CMK (cell line): ENCODE data around the gene KCNT2.
"Not testable (repeated sequence)": the region's sequence is repeated elsewhere in the genome, so short reads cannot be mapped to it uniquely, and the experiment has no call there.

Experiments
- DNase-seq: peaks from one replicate; pipeline ENCODE4 v3.0.0-alpha.2; 2010; ENCODE audit warnings: low read depth

The KCNT2 gene

GRCh38 chr1:196312739-196313138 is 295.5 kb downstream of the KCNT2 start:
- DNase-seq: no peak

DNA sequence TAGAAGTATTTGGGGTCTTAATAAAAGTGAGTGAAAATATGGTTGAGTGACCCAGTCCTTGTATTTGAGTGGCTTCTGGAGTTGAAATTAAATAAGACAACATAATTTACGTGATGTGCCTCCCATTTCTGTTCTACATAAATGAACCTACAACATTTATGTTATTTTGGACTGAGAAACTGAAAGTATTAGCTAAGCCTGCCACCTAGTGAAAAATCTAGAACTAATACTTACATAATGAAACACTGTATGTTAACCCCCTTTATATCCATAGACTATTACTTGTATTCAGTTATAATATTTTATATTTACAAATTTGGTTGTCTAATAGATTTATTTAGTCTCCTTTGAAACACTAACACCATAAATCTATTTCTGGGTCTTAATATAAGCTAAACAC is 298.9 kb downstream of the KCNT2 start:
- no peak for DNase-seq

DNA sequence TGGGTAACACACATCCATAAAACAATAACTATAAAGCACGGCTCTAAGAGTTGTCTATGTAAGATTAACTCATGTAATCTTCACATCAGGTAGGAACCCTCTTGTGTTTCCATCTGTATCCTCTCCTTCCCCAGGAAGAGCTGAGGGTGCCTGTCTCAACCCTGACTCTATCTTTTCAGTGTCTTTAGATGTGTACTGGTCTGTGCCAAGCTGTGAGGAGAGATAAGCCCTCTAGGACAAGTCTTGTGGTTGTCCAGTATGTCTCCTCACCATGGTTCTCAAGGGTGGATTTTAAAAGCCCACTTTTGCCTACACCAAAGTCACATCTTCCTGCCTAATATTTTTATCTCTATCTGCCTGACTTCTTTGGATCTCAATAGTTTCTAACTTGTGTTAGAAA is 300.1 kb downstream of the KCNT2 start:
- peak; percentile 89 for DNase-seq

- no peak for DNase-seq
Measured at GRCh38 chr1:196306421-196306820, 301.8 kb downstream of the KCNT2 start.

GRCh38 chr1:196305216-196305615 is 303.0 kb downstream of the KCNT2 start:
- DNase-seq: no peak

GRCh38 chr1:196302981-196303380 is 305.3 kb downstream of the KCNT2 start:
- no peak for DNase-seq

DNA sequence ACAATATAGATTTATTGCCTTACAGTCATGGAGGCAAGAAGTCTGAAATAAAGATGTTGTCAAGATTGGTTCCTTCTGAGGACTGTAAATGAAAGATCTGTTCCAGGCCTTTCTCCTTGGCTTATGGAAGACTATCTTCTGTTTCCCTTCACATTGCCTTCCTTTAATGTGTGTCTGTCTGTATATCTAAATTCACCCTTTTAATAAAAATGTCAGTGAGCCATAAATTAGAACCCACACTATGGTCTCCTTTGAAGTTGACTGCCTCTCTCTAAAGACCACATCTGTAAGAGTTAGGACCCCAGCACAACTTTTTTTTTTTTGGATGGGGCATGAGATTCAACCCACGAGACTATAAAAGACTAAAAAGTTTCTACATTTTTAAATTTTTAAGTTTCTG is 305.8 kb downstream of the KCNT2 start:
- DNase-seq: no peak

DNA sequence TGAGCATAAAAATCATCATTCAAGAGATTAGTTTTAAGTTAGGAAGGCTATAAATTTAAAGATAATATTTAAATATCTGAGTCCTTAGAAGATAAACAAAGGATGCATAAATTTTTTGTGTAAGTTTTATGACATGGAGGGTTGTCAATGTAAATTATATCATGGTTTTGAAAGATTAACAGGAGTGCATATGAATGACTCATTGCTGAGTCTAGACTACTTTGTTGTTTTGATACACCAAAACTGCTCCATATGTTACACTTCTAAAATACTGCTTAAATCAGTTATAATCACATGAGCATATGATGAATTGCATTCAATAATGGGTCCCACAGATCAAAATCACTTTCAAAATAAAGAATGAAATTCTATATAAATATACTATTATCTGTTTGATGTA is 312.5 kb downstream of the KCNT2 start:
- no peak for DNase-seq

GRCh38 chr1:196278816-196279215 is 329.4 kb downstream of the KCNT2 start:
- DNase-seq: no peak

GRCh38 chr1:196277860-196278259 is 330.4 kb downstream of the KCNT2 start:
- no peak for DNase-seq

DNA sequence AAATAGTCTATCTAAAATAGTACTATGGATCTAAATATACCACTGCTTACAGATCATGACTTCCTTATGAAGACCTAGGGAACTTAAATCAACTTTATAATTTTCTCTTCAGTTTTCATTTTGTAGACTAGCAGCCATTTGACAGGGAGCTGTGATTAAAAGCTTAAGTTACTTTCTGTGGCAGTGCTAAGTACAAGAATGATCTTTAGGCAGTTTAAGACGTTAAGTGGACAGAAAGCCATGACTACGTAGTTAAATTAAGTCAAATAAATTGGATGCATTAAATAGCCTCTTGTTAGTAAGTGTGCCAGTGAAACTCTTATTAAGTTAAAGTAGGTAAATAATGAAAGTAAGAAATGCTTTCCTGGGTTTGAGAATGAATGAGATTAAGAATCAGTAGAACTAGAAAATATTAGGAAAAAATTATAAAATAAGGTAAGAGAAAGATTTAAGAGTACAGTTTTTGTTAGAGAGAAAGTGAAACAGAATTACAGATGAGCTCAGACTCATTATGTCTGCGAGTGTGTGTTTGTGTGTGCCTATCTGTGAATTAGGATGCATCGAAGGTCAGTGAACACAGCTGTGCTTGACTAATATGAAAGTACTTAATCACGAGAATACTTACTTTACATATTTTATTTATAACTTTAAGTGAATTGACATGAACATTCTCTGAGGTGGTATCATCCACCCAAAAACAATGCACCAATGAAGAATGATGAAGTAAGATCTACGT is 336.9 kb downstream of the KCNT2 start:
- DNase-seq: no peak

DNA sequence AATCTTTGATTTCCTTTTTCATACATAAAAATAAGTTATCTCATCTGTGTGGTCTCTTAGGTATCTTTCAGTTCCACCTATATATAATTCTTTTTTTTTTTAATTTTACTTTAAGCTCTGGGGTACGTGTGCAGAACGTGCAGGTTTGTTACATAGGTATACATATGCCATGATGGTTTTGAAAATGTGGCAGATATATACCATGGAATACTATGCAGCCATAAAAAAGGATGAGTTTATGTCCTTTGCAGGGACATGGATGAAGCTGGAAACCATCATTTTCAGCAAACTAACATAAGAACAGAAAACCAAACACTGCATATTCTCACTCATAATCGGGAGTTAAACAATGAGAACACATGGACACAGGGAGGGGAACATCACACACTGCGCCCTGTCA is 345.2 kb downstream of the KCNT2 start:
- DNase-seq: not testable (repeated sequence)

- no peak for DNase-seq
Measured at GRCh38 chr1:196260270-196260669, 348.0 kb downstream of the KCNT2 start.

DNA sequence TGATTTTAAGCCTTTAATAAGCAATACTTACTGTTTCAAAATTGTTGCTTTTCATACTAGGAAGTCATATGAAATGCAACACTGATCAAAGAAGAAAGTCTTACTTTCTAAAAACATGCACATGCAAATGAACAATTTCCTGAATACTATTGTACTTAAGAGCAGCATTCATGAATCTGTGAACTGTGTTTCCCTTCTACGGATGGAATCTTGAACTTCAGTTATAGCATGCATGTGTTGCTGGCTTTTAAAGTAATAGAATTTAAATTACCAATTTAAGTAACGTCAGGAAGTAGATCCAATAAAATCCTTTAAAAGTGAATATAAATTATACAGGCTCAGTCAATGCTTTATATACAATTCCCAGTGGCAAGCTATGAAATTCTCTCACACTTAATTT is 348.9 kb downstream of the KCNT2 start:
- DNase-seq: no peak

DNA sequence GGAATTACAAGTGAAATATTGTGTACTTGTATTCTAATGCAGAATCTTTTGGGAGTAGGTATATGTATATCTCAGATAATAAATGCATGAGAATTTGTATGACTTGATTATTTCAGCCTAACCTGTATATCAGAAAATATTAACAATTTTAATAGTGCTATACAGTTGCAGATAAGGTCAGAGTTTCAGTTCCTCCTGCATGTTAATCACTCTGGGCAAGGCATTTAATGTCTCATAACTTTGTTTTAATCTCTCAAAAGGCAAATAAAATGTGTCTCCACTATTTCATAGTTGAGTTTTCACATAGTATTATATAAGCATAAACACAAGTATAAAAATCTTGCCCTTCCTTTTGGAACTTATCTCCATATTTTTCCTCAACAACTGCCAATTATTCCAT is 352.5 kb downstream of the KCNT2 start:
- DNase-seq: no peak

DNA sequence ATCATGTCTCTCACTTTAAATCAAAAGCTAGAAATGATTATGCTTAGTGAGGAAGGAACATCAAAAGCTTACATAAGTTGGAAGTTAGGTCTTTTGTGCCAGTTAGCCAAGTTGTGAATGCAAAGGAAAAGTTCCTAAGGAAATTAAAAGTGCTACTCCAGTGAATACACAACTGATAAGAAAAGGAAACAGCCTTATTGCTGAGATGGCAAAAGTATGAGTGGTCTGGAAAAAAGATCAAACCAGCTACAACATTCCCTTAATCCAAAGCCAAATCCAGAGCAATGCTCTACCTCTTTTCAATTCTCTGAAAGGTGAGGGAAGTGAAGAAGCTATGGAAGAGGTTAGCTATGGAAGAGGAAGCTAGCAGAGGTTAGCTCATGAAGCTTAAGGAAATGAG is 378.7 kb downstream of the KCNT2 start:
- no peak for DNase-seq

GRCh38 chr1:196214866-196215265 is 393.4 kb downstream of the KCNT2 start:
- DNase-seq: no peak

- no peak for DNase-seq
Measured at GRCh38 chr1:196209983-196210382, 398.3 kb downstream of the KCNT2 start.

GRCh38 chr1:196209265-196209664 is 399.0 kb downstream of the KCNT2 start:
- DNase-seq: no peak

GRCh38 chr1:196207612-196208217 is 400.5 kb downstream of the KCNT2 start:
- no peak for DNase-seq

- no peak for DNase-seq
Measured at GRCh38 chr1:196205882-196206281, 402.4 kb downstream of the KCNT2 start.

- no peak for DNase-seq
Measured at GRCh38 chr1:196196486-196196885, 411.8 kb downstream of the KCNT2 start.

DNA sequence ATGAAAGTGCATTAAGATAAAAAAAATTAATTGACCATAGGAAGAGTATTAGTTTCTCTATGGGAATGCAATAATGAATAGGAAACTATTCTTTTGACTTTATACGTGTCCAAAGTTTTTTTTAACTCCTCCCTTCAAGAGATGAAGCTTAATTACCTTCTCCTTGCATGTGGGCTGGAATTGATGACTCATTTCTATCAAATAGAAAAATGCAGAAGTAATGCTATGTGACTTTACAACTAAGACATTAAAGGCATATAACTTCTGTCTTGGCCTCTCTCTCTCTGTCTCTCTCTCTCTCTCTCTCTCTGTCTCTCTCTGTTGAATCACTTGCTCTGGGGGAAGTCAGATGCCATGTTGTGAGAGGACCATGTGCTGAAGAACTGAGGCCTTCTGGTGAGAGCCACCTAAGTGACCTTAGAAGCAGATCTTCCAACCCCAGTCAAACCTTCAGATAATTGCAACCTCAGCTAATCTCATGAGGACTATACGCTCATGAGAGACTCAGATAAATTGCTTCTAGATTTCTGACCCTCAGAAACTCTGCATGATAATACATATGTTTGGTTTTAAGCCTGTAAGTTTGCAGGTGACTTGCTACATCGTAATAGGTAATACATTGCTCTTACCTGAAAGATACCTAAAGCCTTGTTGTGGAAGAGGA is 414.2 kb downstream of the KCNT2 start:
- DNase-seq: no peak

DNA sequence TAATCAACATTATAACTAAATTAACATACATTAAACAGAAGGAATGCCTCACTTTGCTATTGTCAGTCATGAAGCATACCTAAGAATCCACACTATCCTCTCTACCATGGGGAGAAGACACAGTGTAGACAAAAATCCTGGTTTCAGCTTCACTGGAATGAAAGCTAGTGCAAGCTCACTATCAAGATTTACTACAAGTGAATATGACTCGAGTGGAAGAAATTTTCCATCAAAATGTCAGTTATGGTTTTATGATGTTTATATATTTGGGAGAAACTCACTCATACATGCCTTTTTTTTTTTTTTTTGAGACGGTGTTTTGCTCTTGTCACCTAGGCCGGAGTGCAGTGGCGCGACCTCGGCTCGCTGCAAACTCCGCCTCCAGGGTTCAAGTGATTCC is 424.3 kb downstream of the KCNT2 start:
- DNase-seq: no peak
